ENCODE measurements around the gene TMEM131. TPM values are rescaled to one million over a fixed set of nuclear protein-coding genes. Genes with fewer than 3 reads are reported as not detected.
"Not testable (repeated sequence)": the region's sequence is repeated elsewhere in the genome, so short reads cannot be mapped to it uniquely, and the experiment has no call there.

Gene TMEM131
- total and polyA plus RNA-seq, 12 donors, result 13.7 to 57.5 (median 34.0) TPM

- TF ChIP-seq CTCF (IDR thresholded peaks at IDR 0.05) (no peak), POLR2A (IDR thresholded peaks at IDR 0.05) (no peak)
- no peaks in the 10 kb centered on the region for H3K27me3 ChIP-seq
- no peak for DNase-seq
- H3K4me3 ChIP-seq, result no peak within 1 kb of the TSS
- H3K4me1 ChIP-seq (replicated peaks in 1 of 2), result no peaks in the 10 kb centered on the region
- H3K36me3 ChIP-seq (replicated peaks in 1 of 2), result no peaks in the 10 kb centered on the region
- no peaks in the 10 kb centered on the region for H3K9me3 ChIP-seq (replicated peaks in 1 of 3)
- intact Hi-C loops (cut with DNase I), result no loop called here
- no peak within 1 kb of the TSS for H3K27ac ChIP-seq
- 72 to 83% (median 75%) methylated on average over 8 to 21 of the region's 21 CpGs for WGBS, 4 donors
Observed at GRCh38 chr2:97713296-97714083, 282.3 kb downstream of the TMEM131 start, which contains the start of gene ZAP70. Gene ZAP70 (plus strand): TSS chr2:97713576. CDS start chr2:97724037, 10,461 bp downstream.

- Histone ChIP-seq H3K36me3 (replicated peaks in 1 of 2) (no peaks in the 10 kb centered on the region), H3K4me3 (no peak overlapping the region), H3K4me1 (replicated peaks in 1 of 2) (no peaks in the 10 kb centered on the region), H3K27ac (no peak overlapping the region), H3K9me3 (replicated peaks in 1 of 3) (no peaks in the 10 kb centered on the region), H3K27me3 (no peaks in the 10 kb centered on the region)
- DNase-seq, result no peak
- WGBS, 4 donors, result 71 to 79% (median 74%) methylated on average over 7 to 11 of the region's 11 CpGs
- TF ChIP-seq CTCF (IDR thresholded peaks at IDR 0.05), result no peak
- TF ChIP-seq POLR2A (IDR thresholded peaks at IDR 0.05), result no peak
- intact Hi-C loops (cut with DNase I), result no loop called here
Observed at GRCh38 chr2:97712693-97713295, 283.0 kb downstream of the TMEM131 start.

GRCh38 chr2:97712175-97712574 lies 283.6 kb downstream of the TMEM131 start:
- H3K4me1 ChIP-seq (replicated peaks in 1 of 2); H3K4me3 ChIP-seq; H3K9me3 ChIP-seq (replicated peaks in 1 of 3); H3K27ac ChIP-seq; intact Hi-C loops (cut with DNase I); DNase-seq; H3K36me3 ChIP-seq (replicated peaks in 1 of 2); H3K27me3 ChIP-seq: not testable (repeated sequence)
- WGBS, 4 donors, result 53 to 81% (median 69%) methylated on average over 9 of the region's 9 CpGs

- Histone ChIP-seq H3K36me3 (replicated peaks in 1 of 2) (no peaks in the 10 kb centered on the region), H3K9me3 (replicated peaks in 1 of 3) (no peaks in the 10 kb centered on the region), H3K27ac (no peak overlapping the region), H3K4me3 (no peak overlapping the region), H3K27me3 (no peaks in the 10 kb centered on the region), H3K4me1 (replicated peaks in 1 of 2) (no peaks in the 10 kb centered on the region)
- TF ChIP-seq POLR2A (IDR thresholded peaks at IDR 0.05) (no peak), CTCF (IDR thresholded peaks at IDR 0.05) (no peak)
- WGBS, 4 donors, result 77 to 85% (median 82%) methylated on average over 6 of the region's 6 CpGs
- no peak for DNase-seq
- intact Hi-C loops (cut with DNase I), result no loop called here
Observed at GRCh38 chr2:97711394-97711711, 284.4 kb downstream of the TMEM131 start.
